ENCODE data around the gene AIF1.

Gene AIF1

GRCh38 chr6:31664790-31665500 lies 49.9 kb downstream of the AIF1 start, which contains the start of gene GPANK1:
TSS of gene GPANK1 (minus strand) at chr6:31664997. CDS start at chr6:31664478, 519 bp downstream.
- DNase-seq, result peak; percentile 96

- peak; percentile 100 for DNase-seq
Observed at GRCh38 chr6:31665501-31666336, 50.7 kb downstream of the AIF1 start, which contains the start of gene CSNK2B. TSS of gene CSNK2B (plus strand) at chr6:31666080. CDS start at chr6:31666832, 752 bp downstream.

- DNase-seq, result no peak
Observed at GRCh38 chr6:31666337-31666965, 51.4 kb downstream of the AIF1 start.
